MM.1S (cell line): ENCODE data around the gene GRM1.

ENCODE experiments used
- EZH2 ChIP-seq: fragments of 300-600 bp; sonication (generic); optimal IDR thresholded peaks from 2 replicates; pipeline ENCODE3; 2017; ENCODE audit warnings: low read depth, mild to moderate bottlenecking, antibody characterized with exemption, low read length, mixed read lengths
- EZH2phosphoT487 ChIP-seq: fragments of 300-600 bp; sonication (generic); IDR thresholded peaks from 2 replicates; pipeline ENCODE4 v1.6.1; 2018; ENCODE audit warnings: antibody characterized with exemption, low read length
- TF ChIP-seq, protein P1 (sequence below): fragments of 300-600 bp; sonication (generic); IDR thresholded peaks from 2 replicates; pipeline ENCODE4 v1.5.1; 2016; ENCODE audit warnings: antibody characterized with exemption, low read length, mixed read lengths

DNA sequence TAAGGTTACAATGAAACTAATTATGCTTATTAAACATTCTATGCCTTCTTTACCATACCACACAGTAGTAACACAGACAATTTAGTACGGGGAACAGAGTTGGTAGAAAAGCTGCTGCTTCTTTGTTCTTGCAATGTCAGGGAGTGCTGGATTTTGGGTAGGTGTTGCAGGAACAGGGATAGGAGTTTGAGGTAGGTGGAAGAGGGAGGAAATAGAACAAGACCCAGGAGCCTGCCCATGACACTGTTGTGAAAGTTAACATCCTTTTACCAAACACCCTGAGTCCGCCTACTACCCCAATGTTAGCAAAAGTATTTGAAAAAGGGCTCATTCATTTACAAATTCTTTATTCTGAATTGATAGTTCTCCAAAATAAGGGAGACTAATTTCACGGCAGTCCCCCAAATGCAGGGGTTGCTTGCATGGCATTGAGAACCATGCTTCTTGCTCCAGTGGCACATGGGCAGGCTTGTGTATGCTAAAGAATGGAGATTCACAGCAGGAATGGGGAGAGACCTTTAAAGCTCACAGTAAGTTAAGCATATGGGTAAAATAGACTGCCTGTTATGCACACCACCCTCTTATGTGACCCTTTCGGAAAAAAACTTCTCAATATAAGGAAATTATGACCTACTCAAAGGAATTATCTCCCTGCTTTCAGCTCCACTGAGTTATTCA, 181.7 kb downstream of the GRM1 start:
- TF ChIP-seq, protein P1, sequence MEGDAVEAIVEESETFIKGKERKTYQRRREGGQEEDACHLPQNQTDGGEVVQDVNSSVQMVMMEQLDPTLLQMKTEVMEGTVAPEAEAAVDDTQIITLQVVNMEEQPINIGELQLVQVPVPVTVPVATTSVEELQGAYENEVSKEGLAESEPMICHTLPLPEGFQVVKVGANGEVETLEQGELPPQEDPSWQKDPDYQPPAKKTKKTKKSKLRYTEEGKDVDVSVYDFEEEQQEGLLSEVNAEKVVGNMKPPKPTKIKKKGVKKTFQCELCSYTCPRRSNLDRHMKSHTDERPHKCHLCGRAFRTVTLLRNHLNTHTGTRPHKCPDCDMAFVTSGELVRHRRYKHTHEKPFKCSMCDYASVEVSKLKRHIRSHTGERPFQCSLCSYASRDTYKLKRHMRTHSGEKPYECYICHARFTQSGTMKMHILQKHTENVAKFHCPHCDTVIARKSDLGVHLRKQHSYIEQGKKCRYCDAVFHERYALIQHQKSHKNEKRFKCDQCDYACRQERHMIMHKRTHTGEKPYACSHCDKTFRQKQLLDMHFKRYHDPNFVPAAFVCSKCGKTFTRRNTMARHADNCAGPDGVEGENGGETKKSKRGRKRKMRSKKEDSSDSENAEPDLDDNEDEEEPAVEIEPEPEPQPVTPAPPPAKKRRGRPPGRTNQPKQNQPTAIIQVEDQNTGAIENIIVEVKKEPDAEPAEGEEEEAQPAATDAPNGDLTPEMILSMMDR, result no peak
- TF ChIP-seq EZH2phosphoT487 (no peak), EZH2 (no peak)
